GM12878 (cell line): ENCODE results near the gene IRF1. TPM values are rescaled to one million over a fixed set of nuclear protein-coding genes. Genes with fewer than 3 reads are reported as not detected.
A peak's percentile ranks its signal among the peaks of the same experiment; 100 is the strongest.

Source experiments
- ATAC-seq: fragments of 200-7000 bp; cut with Tn5 transposase; 3 replicates; pipeline ENCODE4 v1.9.1; 2020; ENCODE audit warnings: mild to moderate bottlenecking, moderate library complexity
- BruUV-seq: library from RNA; stranded (reverse); fragments of 400-500 nt; replicated peaks from 2 replicates; lab custom pipeline; 2021; lab: Mats Ljungman, UMichigan
- CTCF ChIA-PET: fragments of 300-600 bp; sonication (Branson Sonifier 250); formaldehyde crosslinking; extraction: SDS; loops from one replicate; lab custom pipeline; 2021; ENCODE audit warnings: inconsistent platforms; lab: Yijun Ruan, JAX
- POLR2A ChIA-PET: fragments of 350-600 bp; formaldehyde crosslinking; extraction: SDS; loops from one replicate; lab custom pipeline; 2021; ENCODE audit warnings: inconsistent platforms; lab: Charles Lee
- RAD21 ChIA-PET: fragments of 300-600 bp; sonication (Branson Sonifier 250); formaldehyde crosslinking; loops from one replicate; lab custom pipeline; 2023; ENCODE audit warnings: antibody characterized with exemption; ENCODE audit not compliant: unreplicated experiment; lab: Charles Lee
- SMC1A ChIA-PET: fragments of 300-600 bp; sonication (Branson Sonifier 250); formaldehyde crosslinking; loops from one replicate; lab custom pipeline; 2023; ENCODE audit not compliant: unreplicated experiment, uncharacterized antibody; lab: Charles Lee
- DNase-seq: peaks from one replicate; pipeline ENCODE4 v3.0.0-alpha.2; 2011; ENCODE audit warnings: low read depth, low spot score
- FAIRE-seq: peaks from 3 replicates; lab custom pipeline; 2011; peaks lifted over from hg19 to GRCh38; lab: Jason Lieb, UNC
- H2AFZ ChIP-seq: 2 replicates; pipeline ENCODE4 v1.6.0; 2011; ENCODE audit warnings: low read depth, low read length, control low read depth; ENCODE audit not compliant: control insufficient read depth
- H3K27ac ChIP-seq: 2 replicates; pipeline ENCODE4 v1.5.1; 2011; ENCODE audit warnings: control low read depth; ENCODE audit not compliant: control insufficient read depth, insufficient read depth
- H3K27me3 ChIP-seq, 2 experiments: replicated peaks in 1 of 2; 2 replicates each; pipeline versions ENCODE4 v1.6.0 to v1.6.1; 2011; ENCODE audit warnings: low read length in 1 of 2; ENCODE audit not compliant: control insufficient read depth in 2 of 2, insufficient read depth in 2 of 2
- H3K36me3 ChIP-seq, 2 experiments: 2 replicates each; pipeline ENCODE4 v1.5.1; 2011; ENCODE audit warnings: low read length in 1 of 2; ENCODE audit not compliant: control insufficient read depth in 2 of 2, insufficient read depth in 2 of 2
- H3K4me1 ChIP-seq: 2 replicates; pipeline ENCODE4 v1.6.1; 2011; ENCODE audit warnings: mild to moderate bottlenecking, low read length, moderate library complexity, mixed read lengths; ENCODE audit not compliant: control insufficient read depth, insufficient read depth
- H3K4me2 ChIP-seq: 2 replicates; pipeline ENCODE4 v1.6.0; 2011; ENCODE audit warnings: control low read depth; ENCODE audit not compliant: control insufficient read depth, insufficient read depth
- H3K4me3 ChIP-seq: fragments of 200-600 bp; sonication (generic); 2 replicates; pipeline ENCODE4 v1.5.1; 2016
- H3K79me2 ChIP-seq: 2 replicates; pipeline ENCODE4 v1.6.0; 2011; ENCODE audit warnings: low read length; ENCODE audit not compliant: control insufficient read depth, insufficient read depth
- H3K9ac ChIP-seq: 2 replicates; pipeline ENCODE4 v1.8.0; 2011; ENCODE audit warnings: low read length, control low read depth, mixed read lengths; ENCODE audit not compliant: control insufficient read depth, insufficient read depth
- H3K9me3 ChIP-seq: replicated peaks from 3 replicates; pipeline ENCODE4 v1.5.1; 2011; ENCODE audit warnings: mild to moderate bottlenecking, low read length; ENCODE audit not compliant: control insufficient read depth, insufficient read depth
- H4K20me1 ChIP-seq: 2 replicates; pipeline ENCODE4 v1.6.0; 2011; ENCODE audit not compliant: control insufficient read depth, insufficient read depth
- ATF7 ChIP-seq: fragments of 450-650 bp; IDR thresholded peaks from 2 replicates; pipeline ENCODE4 v1.6.1; 2016; ENCODE audit warnings: low read depth, mild to moderate bottlenecking
- BACH1 ChIP-seq: fragments of 450-650 bp; IDR thresholded peaks from 2 replicates; pipeline ENCODE4 v1.6.1; 2017; ENCODE audit warnings: mild to moderate bottlenecking, borderline replicate concordance
- FOXK2 ChIP-seq: fragments of 450-650 bp; IDR thresholded peaks from 2 replicates; pipeline ENCODE4 v1.6.1; 2017; ENCODE audit warnings: mild to moderate bottlenecking, moderate library complexity
- HSF1 ChIP-seq: fragments of 150-350 bp; IDR thresholded peaks from 2 replicates; pipeline ENCODE4 v1.6.1; 2014; ENCODE audit warnings: mild to moderate bottlenecking, low read depth, low read length
- IKZF1 ChIP-seq: fragments of 450-650 bp; conservative IDR thresholded peaks from 2 replicates; pipeline ENCODE4 v1.6.1; 2017; ENCODE audit warnings: antibody characterized with exemption, mild to moderate bottlenecking
- JUNB ChIP-seq: IDR thresholded peaks from 2 replicates; pipeline ENCODE4 v1.6.1; 2016; ENCODE audit warnings: antibody characterized with exemption, mild to moderate bottlenecking
- KAT2A ChIP-seq: conservative IDR thresholded peaks from 2 replicates; pipeline ENCODE4 v1.6.1; 2011; ENCODE audit warnings: low read depth, low read length; ENCODE audit not compliant: control insufficient read depth
- MAX ChIP-seq: IDR thresholded peaks from 2 replicates; pipeline ENCODE4 v1.6.1; 2012; ENCODE audit warnings: low read depth, low read length, improper control_type of control experiment
- RB1 ChIP-seq: fragments of 450-650 bp; formaldehyde crosslinking; IDR thresholded peaks from 2 replicates; pipeline ENCODE4 v1.6.1; 2017; ENCODE audit warnings: mild to moderate bottlenecking, borderline replicate concordance
- RELA ChIP-seq: fragments of 450-650 bp; IDR thresholded peaks from 2 replicates; pipeline ENCODE4 v1.8.0; 2014; ENCODE audit warnings: borderline replicate concordance; ENCODE audit not compliant: partially characterized antibody
- SKIL ChIP-seq: fragments of 450-650 bp; IDR thresholded peaks from 2 replicates; pipeline ENCODE4 v1.6.1; 2017; ENCODE audit warnings: mild to moderate bottlenecking, low read depth, inconsistent platforms; ENCODE audit not compliant: poor library complexity, severe bottlenecking
- SMARCA5 ChIP-seq: fragments of 450-650 bp; IDR thresholded peaks from 2 replicates; pipeline ENCODE4 v1.6.1; 2017; ENCODE audit warnings: mild to moderate bottlenecking
- SMC3 ChIP-seq: IDR thresholded peaks from 2 replicates; pipeline ENCODE4 v1.6.1; 2011; ENCODE audit warnings: low read length, improper control_type of control experiment, borderline replicate concordance
- SREBF2 ChIP-seq: IDR thresholded peaks from 2 replicates; pipeline ENCODE4 v1.6.1; 2012; ENCODE audit warnings: mild to moderate bottlenecking, low read length
- TBL1XR1 ChIP-seq: IDR thresholded peaks from 2 replicates; pipeline ENCODE4 v1.6.1; 2012; ENCODE audit warnings: low read depth, low read length, improper control_type of control experiment
- TCF7 ChIP-seq: IDR thresholded peaks from 2 replicates; pipeline ENCODE4 v1.6.1; 2014; ENCODE audit warnings: antibody characterized with exemption, borderline replicate concordance
- YY1 ChIP-seq: IDR thresholded peaks from 2 replicates; pipeline ENCODE4 v1.6.1; 2011; ENCODE audit warnings: low read depth, mild to moderate bottlenecking, low read length
- WGBS: methylation state at CpG from one replicate; pipeline ENCODE4 v1.1.6; 2016; ENCODE audit warnings: low lambda C conversion rate; ENCODE audit not compliant: insufficient replicate concordance, insufficient coverage; ENCODE audit errors: missing lambda C conversion rate; 5-methylcytosine and 5-hydroxymethylcytosine counted together
- in situ Hi-C: fragments of 300-500 bp; cut with MboI; formaldehyde crosslinking; loops from 9 replicates; pipeline ENCODE4 v1.14.3; 2018; ENCODE audit warnings: mixed read lengths
- intact Hi-C: fragments of 100-400 bp; cut with micrococcal nuclease; formaldehyde crosslinking; loops from one replicate; pipeline ENCODE4 v1.14.2; 2022; ENCODE audit not compliant: unreplicated experiment
- polyA plus RNA-seq, 11 experiments: library from polyadenylated mRNA; depleted of rRNA in 4 of 11; unstranded in 6 of 11; stranded (reverse) in 5 of 11; fragments of >200 nt; fragmentation: Nextera tagmentation in 4 of 11; fragmentation: Illumina TruSeq in 1 of 11; extraction: Ambion mirVana in 4 of 11; extraction: Trizol in 1 of 11; gene quantifications; 1 replicate in 1 of 11; 2 replicates in 10 of 11; pipeline versions ENCODE4 v1.2.1 to v1.2.3, GENCODE V29; 2011 to 2016; ENCODE audit warnings: inconsistent platforms in 2 of 11, missing spikeins in 2 of 11, low read depth in 1 of 11
- total RNA-seq, 4 experiments: library from RNA; depleted of rRNA in 3 of 4; stranded (reverse); fragments of >200 nt in 3 of 4; fragmentation: Illumina TruSeq in 1 of 4; extraction: Trizol in 1 of 4; gene quantifications; 2 replicates each; pipeline versions ENCODE4 v1.2.1 to v1.2.3, GENCODE V29; 2013 to 2021

IRF1 gene
- total and polyA plus RNA-seq, 10 of the 15 experiments (the other 5 are each of a cell fraction or from before 2014, with no cell fraction given) = 6.9 to 68.0 (median 49.6) TPM

GRCh38 chr5:132467287-132467984 lies 23.1 kb downstream of the IRF1 start (continued):
- no peak for TF ChIP-seq SMC3
- TF ChIP-seq JUNB = no peak

DNA sequence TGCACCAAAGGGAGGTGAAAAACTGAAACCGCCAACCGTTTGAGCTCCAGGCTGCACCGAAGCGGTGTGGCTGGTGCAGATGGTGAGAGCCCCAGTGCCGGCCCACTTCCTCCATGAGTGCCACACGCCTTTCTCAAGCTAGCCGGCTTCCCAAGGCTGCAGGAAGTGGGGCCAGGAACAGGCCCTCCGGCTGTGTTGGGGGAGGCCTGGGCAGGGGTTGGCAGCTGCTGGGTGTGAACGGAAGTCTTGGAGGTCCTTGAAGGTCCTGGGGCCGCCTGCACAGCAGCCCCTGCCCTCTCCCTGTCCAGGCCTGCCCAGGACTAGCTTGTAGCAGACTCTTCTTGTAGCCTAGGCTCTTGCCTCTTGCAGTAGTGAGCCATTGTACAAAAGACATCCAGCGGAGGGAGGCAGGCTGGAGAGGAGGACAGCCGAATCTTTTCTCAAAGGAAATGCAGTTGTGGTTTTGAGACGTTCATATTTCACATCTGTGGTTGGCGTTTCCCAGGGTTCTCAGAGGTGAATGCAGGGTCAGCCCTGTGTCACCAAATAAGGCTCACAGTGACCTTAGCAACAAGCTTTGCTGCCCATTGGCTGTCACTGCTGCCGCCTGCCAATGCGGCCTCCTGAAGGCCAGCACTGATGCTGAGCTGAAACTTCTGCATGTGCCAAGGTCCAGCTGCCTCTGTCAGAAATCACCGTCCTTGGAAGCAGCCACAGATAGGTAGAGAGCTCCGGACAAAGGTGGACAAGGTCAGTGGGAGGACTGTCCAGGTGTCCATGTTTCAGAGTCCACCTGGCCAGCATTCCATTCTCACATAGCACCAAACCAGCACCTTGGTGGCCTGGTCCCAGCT lies 23.9 kb downstream of the IRF1 start:
- peak overlapping the region; percentile 96 for H3K27ac ChIP-seq
- peak overlapping the region; percentile 97 for H3K4me2 ChIP-seq
- CTCF ChIA-PET = interaction anchor here (0.6 to 12.8 kb wide), 20 partner anchors 8 to 80 kb away, joined by 3 to 139 read pairs (median 8); partner anchors contain the start of gene IRF1
- RAD21 ChIA-PET = interaction anchor here (0.6 to 6.4 kb wide), 20 partner anchors 8 to 195 kb away, joined by 3 to 146 read pairs (median 10); partner anchors contain the start of gene IRF1
- SMC1A ChIA-PET = interaction anchor here (1.0 to 15.9 kb wide), 16 partner anchors 10 to 400 kb away, joined by 3 to 300 read pairs (median 7); partner anchors contain the start of genes GDF9, IRF1 and UQCRQ
- peak; percentile 83 for ATAC-seq
- in situ Hi-C loops = no loop called here
- H3K4me3 ChIP-seq = peak overlapping the region; percentile 42; the same call in 1 of the 2 replicates
- H4K20me1 ChIP-seq = no peaks in the 10 kb centered on the region
- intact Hi-C loops = loop anchor here (1.0 kb wide), 4 partner anchors 8 to 47 kb away; partner anchors contain the start of gene IRF1
- 1% methylated on average over 18 of the region's 18 CpGs for WGBS
- H3K36me3 ChIP-seq = peaks cover 0 to 14% of the 10 kb centered on the region in 2 experiments
- H3K9me3 ChIP-seq = no peaks in the 10 kb centered on the region
- peaks cover 60% of the 10 kb centered on the region for H3K4me1 ChIP-seq
- no peaks in the 10 kb centered on the region for H3K27me3 ChIP-seq
- peaks cover 6% of the 10 kb centered on the region for H3K79me2 ChIP-seq
- peak; percentile 94 for DNase-seq
- no peak overlapping the region for H2AFZ ChIP-seq
- POLR2A ChIA-PET = interaction anchor here (0.9 to 16.7 kb wide), 19 partner anchors 11 to 287 kb away, joined by 3 to 178 read pairs (median 10); partner anchors contain the start of gene IRF1
- FAIRE-seq = peak; percentile 92
- BruUV-seq = no TSS peak
- peak overlapping the region; percentile 65 for H3K9ac ChIP-seq
- TF ChIP-seq SMARCA5 (peak; percentile 61), JUNB (peak; percentile 44; the same call in 1 of the 2 replicates), BACH1 (no peak; the same call in 1 of the 2 replicates), RB1 (peak; percentile 31; the same call in 1 of the 2 replicates), TCF7 (no peak), SKIL (peak; percentile 26), RELA (no peak), YY1 (peak; percentile 76), MAX (0 out of 2 replicates have a peak, but pooled peaks have one; percentile 7), ATF7 (peak; percentile 20; the same call in 1 of the 2 replicates), FOXK2 (no peak), HSF1 (no peak), SREBF2 (no peak), KAT2A (no peak), TBL1XR1 (peak; percentile 83), IKZF1 (peak; percentile 96)
